ENCODE data around the gene RPL27A. TPM values are rescaled to one million over a fixed set of nuclear protein-coding genes. Genes with fewer than 3 reads are reported as not detected.

The RPL27A gene
- polyA plus RNA-seq, 1 experiment, result 988 TPM

DNA sequence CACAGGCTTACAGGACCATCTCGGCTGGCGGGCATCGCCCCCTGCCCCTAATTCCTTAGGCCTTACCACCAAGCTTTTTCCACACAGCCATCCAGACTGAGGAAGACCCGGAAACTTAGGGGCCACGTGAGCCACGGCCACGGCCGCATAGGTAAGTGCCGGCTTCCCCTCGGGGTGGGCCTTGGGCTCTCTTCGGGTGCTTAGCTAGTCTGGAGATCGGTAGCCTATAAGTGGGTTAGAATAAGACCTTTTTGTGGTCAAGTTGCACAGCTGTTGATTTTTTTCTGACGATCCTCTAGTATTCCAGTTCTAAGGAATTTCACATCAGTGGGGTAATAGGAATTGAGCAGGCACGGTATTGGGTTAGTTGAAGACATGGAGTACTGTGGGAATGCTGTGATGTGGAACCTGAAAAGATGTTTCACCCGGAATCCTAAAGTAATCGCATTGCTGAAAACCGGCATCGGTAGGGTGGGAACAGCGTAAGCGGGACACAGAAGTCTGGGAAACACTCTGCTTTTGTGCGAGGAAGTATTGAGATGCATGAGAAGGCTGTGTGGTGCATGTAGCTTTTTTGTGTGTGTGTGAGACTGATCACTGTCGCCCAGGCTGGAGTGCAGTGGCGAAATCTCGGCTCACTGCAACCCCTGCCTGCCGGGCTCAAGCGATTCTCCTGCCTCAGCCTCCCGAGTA lies 669 bp downstream of the RPL27A start:
- Histone ChIP-seq H3K27me3 (ENCODE audit: control insufficient read depth, insufficient read depth, low read length) (no peaks in the 10 kb centered on the region), H3K36me3 (ENCODE audit: control insufficient read depth, insufficient read depth, low read length) (peaks cover 21% of the 10 kb centered on the region), H3K4me3 (ENCODE audit: low read depth, low read length) (peak overlapping the region; percentile 92)
- TF ChIP-seq, protein P1, sequence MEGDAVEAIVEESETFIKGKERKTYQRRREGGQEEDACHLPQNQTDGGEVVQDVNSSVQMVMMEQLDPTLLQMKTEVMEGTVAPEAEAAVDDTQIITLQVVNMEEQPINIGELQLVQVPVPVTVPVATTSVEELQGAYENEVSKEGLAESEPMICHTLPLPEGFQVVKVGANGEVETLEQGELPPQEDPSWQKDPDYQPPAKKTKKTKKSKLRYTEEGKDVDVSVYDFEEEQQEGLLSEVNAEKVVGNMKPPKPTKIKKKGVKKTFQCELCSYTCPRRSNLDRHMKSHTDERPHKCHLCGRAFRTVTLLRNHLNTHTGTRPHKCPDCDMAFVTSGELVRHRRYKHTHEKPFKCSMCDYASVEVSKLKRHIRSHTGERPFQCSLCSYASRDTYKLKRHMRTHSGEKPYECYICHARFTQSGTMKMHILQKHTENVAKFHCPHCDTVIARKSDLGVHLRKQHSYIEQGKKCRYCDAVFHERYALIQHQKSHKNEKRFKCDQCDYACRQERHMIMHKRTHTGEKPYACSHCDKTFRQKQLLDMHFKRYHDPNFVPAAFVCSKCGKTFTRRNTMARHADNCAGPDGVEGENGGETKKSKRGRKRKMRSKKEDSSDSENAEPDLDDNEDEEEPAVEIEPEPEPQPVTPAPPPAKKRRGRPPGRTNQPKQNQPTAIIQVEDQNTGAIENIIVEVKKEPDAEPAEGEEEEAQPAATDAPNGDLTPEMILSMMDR (IDR thresholded peaks at IDR 0.05; ENCODE audit: insufficient read depth, low read depth, low read length), result no peak
- ChIA-PET POLR2A (no interaction called here), CTCF (interaction anchor here (1.0 to 2.3 kb wide), 3 partner anchors 9 to 116 kb away, joined by 3 to 8 read pairs (median 3); no protein-coding TSS in a partner anchor)
- no peak for DNase-seq (ENCODE audit: low read depth)

DNA sequence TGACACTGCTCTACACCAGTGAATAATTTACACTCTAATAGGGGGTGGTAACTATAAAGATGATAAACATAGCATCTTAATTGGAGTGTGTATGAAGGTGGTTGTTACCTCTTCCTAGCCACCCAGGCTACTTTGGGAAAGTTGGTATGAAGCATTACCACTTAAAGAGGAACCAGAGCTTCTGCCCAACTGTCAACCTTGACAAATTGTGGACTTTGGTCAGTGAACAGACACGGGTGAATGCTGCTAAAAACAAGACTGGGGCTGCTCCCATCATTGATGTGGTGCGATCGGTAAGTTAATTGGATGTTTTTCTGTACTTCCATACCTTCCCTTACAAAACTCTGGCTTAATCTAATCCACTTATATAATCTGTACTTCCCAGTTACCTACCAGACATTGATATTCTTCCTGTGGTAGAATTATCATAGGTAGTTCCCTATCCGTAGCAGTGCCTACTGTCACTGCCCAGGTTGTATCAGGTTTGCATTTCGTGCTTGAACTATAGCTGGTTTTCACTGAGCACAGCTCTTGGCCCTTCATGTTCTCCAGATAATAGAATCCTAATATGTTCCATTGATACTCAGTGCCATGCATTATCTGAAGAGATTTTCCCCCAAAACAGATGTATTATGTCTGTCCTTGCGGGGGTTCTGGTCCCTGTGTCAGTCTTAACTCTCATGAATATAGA lies 2.2 kb downstream of the RPL27A start:
- peak overlapping the region; percentile 92 for H3K4me3 ChIP-seq (ENCODE audit: low read depth, low read length)
- peaks cover 12% of the 10 kb centered on the region for H3K36me3 ChIP-seq (ENCODE audit: control insufficient read depth, insufficient read depth, low read length)
- CTCF ChIA-PET, result interaction anchor here (0.6 to 1.5 kb wide), 2 partner anchors 11 to 88 kb away, joined by 3 to 4 read pairs; no protein-coding TSS in a partner anchor
- no peaks in the 10 kb centered on the region for H3K27me3 ChIP-seq (ENCODE audit: control insufficient read depth, insufficient read depth, low read length)
- POLR2A ChIA-PET, result interaction anchor here (0.6 kb wide), 1 partner anchor 22 kb away, joined by 4 read pairs; no protein-coding TSS in a partner anchor
- no peak for DNase-seq (ENCODE audit: low read depth)
- TF ChIP-seq, protein P1 (IDR thresholded peaks at IDR 0.05; ENCODE audit: insufficient read depth, low read depth, low read length), result no peak

DNA sequence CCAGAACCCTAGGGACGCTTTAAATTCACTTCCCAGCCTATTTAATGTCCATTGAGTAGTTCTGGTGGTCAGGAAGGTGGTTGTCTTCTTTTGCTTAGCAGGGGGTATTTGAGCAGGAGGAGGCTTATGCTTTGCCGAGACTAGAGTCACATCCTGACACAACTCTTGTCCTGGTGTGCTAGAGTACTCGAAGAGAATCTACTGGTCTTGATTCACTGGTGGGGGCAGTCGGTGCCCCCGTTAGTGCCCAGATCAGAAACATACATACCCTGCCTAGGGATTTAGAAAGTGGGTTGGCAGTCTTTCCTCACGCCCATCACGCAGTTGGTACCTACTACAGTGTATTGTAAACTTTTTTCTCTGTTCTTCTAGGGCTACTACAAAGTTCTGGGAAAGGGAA lies 2.7 kb downstream of the RPL27A start:
- no peak overlapping the region for H3K4me3 ChIP-seq (ENCODE audit: low read depth, low read length)
- H3K36me3 ChIP-seq (ENCODE audit: control insufficient read depth, insufficient read depth, low read length), result peaks cover 12% of the 10 kb centered on the region
- CTCF ChIA-PET, result no interaction called here
- DNase-seq (ENCODE audit: low read depth), result no peak
- POLR2A ChIA-PET, result interaction anchor here (0.6 kb wide), 1 partner anchor 22 kb away, joined by 4 read pairs; no protein-coding TSS in a partner anchor
- no peaks in the 10 kb centered on the region for H3K27me3 ChIP-seq (ENCODE audit: control insufficient read depth, insufficient read depth, low read length)
- TF ChIP-seq, protein P1 (IDR thresholded peaks at IDR 0.05; ENCODE audit: insufficient read depth, low read depth, low read length), result no peak

DNA sequence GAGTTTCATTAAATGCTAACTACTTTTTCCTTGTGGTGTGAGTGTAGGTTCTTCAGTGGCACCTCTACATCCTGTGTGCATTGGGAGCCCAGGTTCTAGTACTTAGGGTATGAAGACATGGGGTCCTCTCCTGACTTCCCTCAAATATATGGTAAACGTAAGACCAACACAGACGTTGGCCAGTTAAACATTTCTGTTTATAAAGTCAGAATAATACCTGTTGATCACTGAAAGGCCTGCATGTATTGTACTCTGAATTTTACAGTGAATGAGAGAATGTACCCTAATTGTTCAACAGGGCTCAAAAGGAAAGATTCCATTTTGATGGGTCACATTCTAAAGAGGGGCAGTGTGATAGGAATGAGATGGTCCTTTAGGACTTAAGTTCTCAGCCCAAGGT lies 3.2 kb downstream of the RPL27A start:
- Histone ChIP-seq H3K27me3 (ENCODE audit: control insufficient read depth, insufficient read depth, low read length) (no peaks in the 10 kb centered on the region), H3K36me3 (ENCODE audit: control insufficient read depth, insufficient read depth, low read length) (peaks cover 12% of the 10 kb centered on the region), H3K4me3 (ENCODE audit: low read depth, low read length) (no peak overlapping the region)
- ChIA-PET POLR2A (no interaction called here), CTCF (no interaction called here)
- no peak for DNase-seq (ENCODE audit: low read depth)
- TF ChIP-seq, protein P1 (IDR thresholded peaks at IDR 0.05; ENCODE audit: insufficient read depth, low read depth, low read length), result no peak

DNA sequence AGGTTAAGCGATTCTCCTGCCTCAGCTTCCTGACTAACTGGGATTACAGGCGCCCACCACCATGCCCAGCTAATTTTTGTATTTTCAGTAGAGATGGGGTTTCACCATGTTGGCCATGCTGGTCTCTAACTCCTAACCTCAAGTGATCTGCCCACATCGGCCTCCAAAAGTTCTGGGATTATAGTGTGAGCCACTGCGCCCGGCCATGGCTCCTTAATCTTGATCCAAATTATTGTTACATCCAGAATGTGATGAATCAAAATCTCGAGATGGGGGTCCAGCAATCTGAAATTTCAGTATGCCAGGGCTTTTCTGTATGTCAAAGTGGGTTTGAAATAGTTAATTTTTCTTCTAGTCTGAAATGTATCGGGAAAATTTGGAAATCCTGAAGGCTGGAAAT lies 3.7 kb downstream of the RPL27A start:
- Histone ChIP-seq H3K36me3 (ENCODE audit: control insufficient read depth, insufficient read depth, low read length) (peaks cover 12% of the 10 kb centered on the region), H3K4me3 (ENCODE audit: low read depth, low read length) (no peak overlapping the region), H3K27me3 (ENCODE audit: control insufficient read depth, insufficient read depth, low read length) (no peaks in the 10 kb centered on the region)
- ChIA-PET CTCF (no interaction called here), POLR2A (no interaction called here)
- TF ChIP-seq, protein P1 (IDR thresholded peaks at IDR 0.05; ENCODE audit: insufficient read depth, low read depth, low read length), result no peak
- DNase-seq (ENCODE audit: low read depth), result no peak
